HG02943 (cell line): ENCODE measurements around the gene IFT20.
"Not testable (repeated sequence)": the region's sequence is repeated elsewhere in the genome, so short reads cannot be mapped to it uniquely, and the experiment has no call there.

Experiments used
- ATAC-seq: cut with Tn5 transposase; IDR thresholded peaks from one replicate; pipeline ENCODE4 v1.9.1; 2021; ENCODE audit warnings: mild to moderate bottlenecking, low read depth, moderate library complexity; ENCODE audit not compliant: unreplicated experiment

IFT20 gene

DNA sequence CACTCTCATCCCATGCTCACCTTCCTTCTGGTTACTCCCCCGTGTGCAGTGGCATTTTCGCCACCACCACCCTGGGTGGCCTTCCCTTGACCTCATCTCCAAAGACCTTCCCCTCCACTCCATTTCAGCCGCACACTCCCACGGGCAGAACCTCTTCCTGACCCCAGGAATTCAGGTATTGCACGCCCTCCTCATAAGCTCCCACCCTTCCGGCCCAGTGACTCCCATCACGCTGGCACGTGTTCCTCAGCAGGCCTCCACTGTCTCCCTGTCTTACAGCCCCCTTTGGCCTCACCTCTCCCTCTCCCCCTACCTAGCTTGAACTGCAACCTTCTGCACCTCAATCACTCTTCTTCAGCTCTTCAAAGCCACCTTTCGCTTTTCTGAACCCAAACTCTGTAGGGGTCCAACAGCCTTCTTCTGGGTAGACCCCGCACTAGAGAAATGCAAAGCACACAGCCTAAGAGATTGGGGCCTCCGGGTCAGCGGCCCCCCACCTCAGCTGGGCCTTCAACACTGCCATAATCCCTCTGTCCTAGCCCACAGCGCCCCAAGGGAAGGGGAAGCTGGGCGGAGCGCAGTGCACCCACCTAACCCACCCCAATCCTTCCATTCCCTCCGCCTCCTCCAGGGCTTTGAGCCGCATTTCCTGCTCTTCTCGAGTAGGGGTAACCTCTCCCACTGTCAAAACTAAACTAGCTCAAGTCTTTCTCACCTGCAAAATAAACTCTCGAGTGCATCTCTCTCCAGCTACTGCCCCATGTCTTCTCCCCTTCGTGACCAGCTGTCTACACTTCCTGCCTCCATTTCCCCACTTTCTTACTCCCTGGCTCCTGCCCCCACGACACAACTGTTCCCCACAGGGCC, 17.9 kb downstream of the IFT20 start:
- no peak for ATAC-seq

DNA sequence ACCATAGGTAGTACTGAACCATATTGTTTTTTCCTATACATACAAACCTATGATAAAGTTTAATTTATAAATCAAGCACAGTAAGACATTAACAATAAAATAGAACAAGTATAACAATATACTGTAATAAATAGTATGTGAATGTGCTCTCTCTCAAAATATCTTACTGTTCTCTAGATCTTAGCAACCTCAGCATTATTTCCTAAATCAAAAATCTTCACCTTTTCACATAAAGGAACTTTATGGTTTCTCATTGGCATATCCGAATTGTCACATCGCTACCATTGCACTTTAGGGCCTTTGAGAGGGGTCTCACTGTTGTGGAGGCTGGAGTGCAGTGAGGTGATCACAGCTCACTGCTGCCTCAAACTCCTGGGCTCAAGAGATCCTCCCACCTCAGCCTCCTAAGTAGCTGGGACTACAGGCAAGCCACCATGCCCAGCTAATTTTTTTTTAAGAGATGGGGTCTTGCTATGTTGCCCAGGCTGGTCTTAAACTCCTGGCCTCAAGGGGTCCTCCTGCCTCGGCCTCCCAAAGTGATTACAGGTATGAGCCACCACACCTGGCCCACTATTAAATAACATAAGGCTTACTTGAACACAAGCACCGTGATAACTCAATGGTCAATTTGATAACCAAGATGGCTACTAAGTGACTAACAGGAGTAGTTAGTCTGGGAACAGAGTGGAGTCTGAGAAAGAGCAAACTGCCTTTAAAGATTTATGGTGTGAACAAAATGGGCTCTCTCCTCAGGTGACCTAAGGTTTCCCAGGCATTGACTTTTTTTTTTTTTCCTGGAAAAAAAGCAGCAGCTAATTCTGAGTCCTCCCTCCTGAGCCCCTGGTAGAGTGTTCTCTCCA, 19.2 kb downstream of the IFT20 start:
- ATAC-seq: no peak

DNA sequence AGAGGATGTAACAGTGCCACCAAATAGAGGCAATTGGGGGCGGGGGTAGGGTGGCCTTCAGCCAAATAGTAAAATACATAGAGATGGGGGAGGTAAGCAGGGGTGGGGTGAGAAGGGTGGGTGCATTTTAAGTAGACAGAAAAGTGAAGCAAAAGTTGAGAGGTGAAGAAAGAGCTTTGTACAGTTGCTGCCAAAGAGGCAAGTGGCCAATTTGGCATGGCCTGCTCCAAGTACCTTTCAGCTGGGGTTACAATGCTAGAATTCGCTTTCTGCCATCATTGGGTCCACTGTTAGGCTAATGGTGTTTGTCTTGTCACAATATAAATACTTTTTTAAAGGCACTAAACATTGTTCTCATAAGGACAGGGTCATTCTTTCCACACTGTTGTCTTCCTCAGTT, 21.4 kb downstream of the IFT20 start:
- no peak for ATAC-seq

DNA sequence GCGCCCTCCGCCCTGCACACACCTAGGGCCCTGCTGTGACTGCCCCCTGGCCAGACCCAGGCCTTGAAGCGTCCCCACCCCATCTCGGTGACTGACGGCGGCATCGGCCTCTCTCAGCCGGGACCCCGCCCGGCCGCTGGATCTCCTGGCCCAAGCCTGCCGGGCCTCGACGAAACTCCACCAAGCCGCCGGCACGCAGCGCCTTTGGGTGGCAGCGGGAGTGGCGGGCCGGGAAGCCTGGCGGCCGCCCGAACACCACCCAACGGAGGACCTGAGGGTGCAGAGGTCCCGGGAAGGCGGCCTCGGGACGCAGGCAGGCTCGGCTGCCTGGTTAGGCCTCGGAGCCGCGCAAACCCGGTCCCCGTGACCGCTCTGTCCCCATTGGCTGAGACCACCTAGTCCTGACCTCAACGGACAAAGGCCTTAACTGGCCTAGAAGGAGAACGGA, 28.3 kb downstream of the IFT20 start:
- ATAC-seq: no peak

DNA sequence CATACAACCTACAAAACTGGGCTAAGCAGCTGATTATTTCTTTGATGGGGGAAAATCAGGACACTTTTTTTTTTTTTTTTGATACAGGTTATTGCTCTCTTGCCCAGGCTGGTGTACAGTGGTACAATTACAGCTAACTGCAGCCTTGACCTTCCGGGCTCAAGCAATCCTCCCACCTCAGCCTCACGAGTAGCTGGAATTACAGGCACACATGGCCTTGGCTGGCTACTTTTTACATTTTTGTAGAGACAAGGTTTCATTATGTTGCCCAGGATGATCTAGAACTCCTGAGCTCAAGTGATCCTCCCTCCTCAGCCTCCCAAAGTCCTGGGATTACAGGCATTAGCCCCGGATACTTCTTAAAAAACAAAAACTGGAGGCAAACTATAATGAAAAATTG, 36.8 kb downstream of the IFT20 start:
- ATAC-seq: no peak

DNA sequence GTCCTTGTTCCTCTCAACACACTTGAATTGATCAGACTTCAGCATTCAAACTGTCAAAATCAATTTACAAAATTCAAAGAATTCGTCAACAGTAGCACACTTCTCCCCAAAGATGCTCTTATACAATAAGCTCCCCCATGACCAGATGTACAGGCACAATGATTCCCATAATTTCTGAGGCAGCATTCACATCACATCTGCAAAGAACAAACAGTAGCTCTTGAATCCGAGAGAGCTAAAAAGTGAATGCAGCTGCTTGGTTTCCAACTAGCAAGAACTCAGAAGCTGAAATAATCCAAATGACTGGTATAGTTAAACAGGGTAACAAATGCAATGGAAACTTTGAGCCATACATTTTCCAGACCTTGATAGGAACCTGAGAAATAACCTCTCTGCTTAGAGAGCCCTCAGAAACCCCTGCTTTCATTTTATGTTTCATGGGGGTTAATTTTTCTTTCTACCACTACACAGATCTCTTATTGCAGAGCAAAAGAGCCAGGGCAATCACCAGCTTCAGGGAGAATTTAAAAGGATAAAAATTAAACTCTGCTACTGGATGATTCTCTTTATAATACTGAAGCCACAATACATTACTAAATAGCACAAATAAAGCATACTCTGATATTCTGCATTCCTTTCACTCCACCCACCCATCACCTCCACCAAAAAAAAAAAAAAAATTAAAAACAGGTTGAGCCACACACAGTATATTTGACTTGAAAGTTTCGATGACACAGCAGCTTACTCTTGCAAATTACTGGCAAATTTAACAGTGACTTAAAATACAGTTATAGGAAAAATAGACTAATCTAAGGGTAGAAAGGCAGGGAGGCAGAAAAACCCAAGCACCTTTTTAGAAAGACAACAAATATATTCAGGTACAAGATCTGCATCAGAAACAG, 39.3 kb downstream of the IFT20 start:
- ATAC-seq: no peak

DNA sequence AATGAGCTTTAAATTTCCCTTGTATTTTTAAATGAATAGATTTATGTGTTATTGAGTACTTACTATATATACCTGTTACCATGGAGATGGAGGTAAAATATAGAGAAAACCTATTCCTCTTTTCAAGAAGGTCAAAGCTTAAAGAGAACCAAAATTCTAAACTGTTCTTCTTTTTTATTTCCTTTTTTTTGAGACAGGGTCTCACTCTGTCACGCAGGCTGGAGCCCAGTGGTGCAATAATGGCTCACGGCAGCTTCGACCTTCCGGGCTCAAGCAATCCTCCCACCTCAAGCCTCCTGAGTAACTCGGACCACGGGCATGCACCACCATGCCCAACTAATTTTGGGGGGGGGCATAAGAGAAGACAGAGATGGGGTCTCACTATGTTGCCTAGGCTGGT, 41.3 kb downstream of the IFT20 start:
- no peak for ATAC-seq

DNA sequence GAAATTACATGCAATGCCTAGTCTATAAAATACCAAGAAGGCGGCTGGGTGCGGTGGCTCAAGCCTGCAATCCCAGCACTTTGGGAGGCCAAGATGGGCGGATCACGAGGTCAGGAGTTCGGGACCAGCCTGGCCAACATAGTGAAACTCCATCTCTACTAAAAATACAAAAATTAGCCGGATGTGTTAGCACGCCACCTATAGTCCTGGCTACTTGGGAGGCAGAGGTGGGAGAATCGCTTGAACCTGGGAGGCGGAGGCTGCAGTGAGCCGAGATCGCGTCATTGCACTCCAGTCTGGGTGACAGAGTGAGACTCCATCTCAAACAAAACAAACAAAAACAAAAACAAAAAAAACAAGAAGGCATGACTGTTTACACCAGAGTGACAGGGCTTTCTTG, 42.4 kb downstream of the IFT20 start:
- not testable (repeated sequence) for ATAC-seq

DNA sequence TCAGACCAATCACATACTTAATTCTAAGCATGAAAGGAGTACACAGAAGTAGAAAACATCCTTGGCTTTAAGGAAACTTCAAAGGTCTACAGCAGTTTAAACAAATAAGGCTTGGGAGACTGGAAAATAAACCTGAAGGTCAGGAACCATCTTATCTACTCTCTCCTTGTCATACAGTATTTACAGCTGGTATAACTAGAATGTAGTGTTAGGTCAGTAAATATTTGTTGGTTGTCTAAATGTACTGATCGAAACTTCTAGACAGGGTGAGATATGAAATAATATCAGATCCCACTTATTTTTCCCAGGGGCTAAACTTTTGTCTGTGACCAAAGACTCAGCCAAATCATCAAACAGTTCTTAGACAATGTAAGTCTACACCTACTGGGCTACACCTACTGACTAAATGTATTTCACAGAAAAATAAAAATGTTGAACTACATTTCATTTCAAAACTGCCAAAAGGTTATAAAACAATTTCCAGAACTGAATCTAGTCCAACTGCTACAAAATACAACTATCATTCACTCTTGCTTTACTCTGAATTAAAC, 43.4 kb downstream of the IFT20 start:
- no peak for ATAC-seq

DNA sequence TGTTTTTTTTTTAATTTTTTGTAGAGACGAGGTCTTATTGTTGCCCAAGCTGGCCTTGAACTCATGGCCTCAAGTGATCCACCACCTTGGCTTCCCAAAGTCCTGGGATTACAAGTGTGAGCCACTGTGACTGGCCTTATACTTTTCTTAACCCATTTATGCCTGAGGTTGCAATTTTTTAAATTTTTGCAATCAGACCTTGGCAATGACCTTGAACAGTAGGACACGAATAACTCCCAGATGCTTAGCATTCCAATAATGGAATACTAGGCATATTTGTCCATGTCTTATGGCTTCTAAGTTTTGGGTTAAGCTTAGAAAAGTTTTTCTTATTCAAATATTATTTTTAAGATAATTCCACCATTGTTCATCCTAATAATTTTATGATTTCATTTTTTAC, 44.6 kb downstream of the IFT20 start:
- ATAC-seq: no peak

DNA sequence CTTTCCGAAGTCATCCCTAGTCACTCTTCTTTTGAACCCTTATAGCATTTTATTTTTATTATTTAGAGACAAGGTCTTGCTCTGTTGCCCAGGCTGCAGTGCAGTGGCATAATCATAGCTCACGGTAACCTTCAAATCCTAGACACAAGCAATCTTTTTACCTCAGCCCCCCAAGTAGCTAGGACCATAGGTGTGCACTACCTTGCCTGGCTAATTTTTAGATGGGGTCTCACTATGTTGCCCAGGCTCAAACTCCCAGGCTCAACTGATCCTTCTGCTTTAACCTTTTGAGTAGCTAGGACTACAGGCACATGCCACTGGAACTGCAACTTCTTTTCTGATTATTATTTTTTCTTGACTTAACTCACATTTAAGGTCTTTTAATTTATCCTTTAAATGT, 49.3 kb downstream of the IFT20 start:
- no peak for ATAC-seq

DNA sequence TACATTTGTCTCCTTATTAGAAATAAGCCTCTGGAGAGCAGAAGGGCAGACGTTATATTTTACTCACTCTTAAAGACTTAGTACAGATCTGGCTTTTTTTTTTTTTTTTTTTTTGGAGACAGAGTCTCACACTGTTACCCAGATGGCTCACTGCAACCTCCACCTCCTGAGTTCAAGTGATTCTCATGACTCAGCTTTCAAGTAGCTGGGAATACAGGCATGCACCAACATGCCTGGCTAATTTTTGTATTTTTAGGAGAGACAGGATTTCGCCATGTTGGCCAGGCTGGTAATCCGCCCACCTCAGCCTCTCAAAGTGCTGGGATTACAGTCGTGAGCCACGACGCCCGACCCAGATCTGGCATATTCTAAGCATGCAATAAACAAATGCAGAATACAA, 52.7 kb downstream of the IFT20 start:
- ATAC-seq: no peak

DNA sequence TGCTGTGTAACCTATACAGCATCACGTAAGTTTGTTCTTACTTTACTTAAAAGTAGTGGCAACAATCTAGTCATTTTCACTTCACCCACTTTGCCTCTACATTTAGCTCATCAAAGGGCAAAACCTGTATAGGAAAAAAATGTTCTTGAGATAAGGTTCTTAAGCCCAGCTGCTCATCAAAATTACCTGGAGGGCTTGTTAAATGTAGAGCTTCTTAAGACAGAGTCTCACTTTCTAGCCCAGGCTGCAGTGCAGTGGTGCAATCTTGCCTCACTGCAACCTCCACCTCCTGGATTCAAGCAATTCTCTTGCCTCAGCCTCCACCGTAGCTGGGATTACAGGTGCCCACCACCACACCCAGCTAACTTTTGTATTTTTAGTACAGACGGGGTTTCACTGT, 54.4 kb downstream of the IFT20 start:
- ATAC-seq: no peak

DNA sequence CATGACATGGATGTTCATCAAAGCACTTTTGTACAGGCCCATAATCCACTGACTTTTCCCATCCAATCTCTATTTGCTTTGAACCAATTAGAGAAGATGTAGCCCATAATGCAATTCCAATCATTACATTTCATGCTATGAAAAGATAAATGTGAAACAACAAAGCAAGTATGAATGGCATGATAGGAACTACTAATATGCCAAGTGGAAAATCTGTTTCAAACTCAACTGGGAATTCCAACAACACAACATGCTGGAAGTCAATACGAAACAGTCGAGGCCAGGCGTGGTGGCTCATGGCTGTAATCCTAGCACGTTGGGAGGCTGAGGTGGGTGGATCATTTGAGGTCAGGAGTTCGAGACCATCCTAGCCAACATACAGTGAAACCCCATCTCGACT, 55.9 kb downstream of the IFT20 start:
- ATAC-seq: no peak
